HG02970 (cell line): ENCODE results near the gene TMEM126A.

Source experiments
- ATAC-seq: cut with Tn5 transposase; IDR thresholded peaks from one replicate; pipeline ENCODE4 v1.9.1; 2021; ENCODE audit warnings: mild to moderate bottlenecking, moderate library complexity, moderate number of reproducible peaks; ENCODE audit not compliant: unreplicated experiment, low FRiP score

TMEM126A gene

GRCh38 chr11:85694385-85694980, 46.7 kb downstream of the TMEM126A start:
- no peak for ATAC-seq

DNA sequence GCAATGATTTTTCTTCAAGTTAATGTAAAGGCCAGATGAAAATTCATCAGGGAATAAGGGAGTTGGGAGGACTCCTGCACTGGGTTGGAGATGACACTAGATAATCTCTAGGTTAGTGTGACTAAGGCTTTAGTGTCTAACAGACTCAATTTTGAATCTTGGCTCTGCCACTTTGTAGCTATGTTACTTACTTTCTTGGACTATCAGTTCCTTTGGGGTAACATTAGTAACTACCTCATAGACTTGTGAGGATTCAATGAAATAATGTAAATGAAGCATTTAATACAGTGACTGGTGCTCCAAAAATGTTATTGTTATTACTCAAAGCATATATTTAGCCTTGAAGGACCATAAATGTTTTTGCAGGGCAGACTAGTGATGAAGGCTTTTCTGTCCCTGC, 47.8 kb downstream of the TMEM126A start:
- ATAC-seq, result no peak

DNA sequence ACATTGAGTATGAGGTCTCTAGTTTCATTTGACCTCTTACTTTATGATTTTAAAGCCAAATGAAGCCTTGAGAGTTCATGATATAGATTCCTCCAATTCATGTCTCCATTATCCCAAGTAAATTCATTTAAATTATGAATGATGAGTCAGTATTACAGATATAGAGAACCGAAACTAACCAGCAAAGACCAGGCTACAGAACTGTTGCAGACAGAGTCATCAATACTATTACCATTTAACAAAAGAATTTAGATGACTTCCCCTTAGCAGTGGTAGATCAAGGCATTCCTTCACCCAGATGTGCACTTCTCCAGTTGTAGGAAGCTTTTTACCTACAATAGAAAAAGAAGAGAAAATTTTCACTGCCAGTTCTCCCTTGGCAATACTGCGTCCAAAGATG, 50.0 kb downstream of the TMEM126A start:
- no peak for ATAC-seq

DNA sequence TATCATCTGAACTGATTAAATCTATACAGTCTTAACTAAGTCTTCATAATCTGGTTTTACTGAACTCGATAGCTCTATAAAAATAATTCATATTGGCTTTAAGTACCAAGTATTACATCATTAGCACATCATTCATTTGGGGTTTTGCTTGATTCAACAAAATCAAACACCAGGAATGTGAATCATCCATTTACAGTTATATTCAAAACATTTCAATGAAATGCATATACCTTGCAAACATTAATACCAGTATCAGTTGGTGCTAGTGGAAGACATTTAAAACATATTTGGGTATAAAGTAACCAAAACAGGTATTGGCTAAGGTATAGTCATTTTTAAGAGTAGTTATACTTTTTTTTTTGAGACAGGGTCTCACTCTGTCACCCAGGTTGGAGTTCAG, 50.4 kb downstream of the TMEM126A start:
- no peak for ATAC-seq

- peak; percentile 82 for ATAC-seq
These were observed 52.4 kb downstream of the TMEM126A start for GRCh38 chr11:85699957-85700741.

DNA sequence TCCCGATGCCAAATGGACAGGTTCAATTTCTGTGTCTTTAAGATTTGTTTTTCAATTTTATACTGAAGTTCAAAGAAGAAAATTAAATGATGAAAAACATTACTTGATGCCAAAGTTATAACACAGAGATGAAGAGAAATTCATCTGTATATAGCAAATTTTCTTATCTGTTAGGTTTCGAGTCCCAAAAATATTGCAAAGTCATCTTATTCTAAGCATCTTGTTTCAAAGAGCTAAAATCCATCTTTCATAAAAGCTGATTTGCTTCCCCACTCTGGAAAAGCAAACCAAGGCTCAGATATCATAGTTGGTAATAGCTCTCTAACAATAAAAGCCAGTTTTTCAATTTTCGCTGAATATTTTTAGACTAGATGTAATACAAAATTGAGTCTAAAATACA, 57.2 kb downstream of the TMEM126A start:
- ATAC-seq, result no peak

- ATAC-seq, result no peak
These were observed 58.0 kb downstream of the TMEM126A start for GRCh38 chr11:85705800-85706199.
